ENCODE results near the gene RFX4. TPM values are rescaled to one million over a fixed set of nuclear protein-coding genes. Genes with fewer than 3 reads are reported as not detected.

Gene RFX4
- total RNA-seq, 1 experiment from 2014 or later: not detected

DNA sequence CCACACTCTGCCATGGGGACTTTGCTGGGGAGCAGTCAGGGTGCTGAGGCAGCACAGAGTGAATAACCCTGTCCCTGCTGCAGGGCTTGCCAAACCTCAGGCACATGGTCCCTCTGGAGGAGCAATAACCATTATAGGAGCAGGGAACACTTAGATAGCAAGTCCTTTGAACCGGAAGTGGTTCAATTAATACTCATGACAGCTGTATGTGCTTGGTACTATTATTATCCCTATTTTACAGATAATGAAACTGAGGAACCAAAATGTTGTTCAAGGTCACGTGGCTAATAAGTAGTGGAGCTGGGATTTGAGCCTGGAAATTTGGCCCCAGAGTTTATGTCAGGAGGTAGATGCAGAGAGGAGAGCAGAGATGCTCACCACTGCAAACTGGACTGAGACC is 49.0 kb downstream of the RFX4 start:
- H3K27ac ChIP-seq (ENCODE audit: low read length): no peak overlapping the region
- no peaks in the 10 kb centered on the region for H3K4me1 ChIP-seq (ENCODE audit: control insufficient read depth, insufficient read depth, low read length)
- DNase-seq (ENCODE audit: low read depth, low spot score) (no peak), ATAC-seq (no peak)
- H3K4me3 ChIP-seq (ENCODE audit: low read depth in 2 of 2, low read length in 2 of 2): no peak overlapping the region
- H3K27me3 ChIP-seq (ENCODE audit: control insufficient read depth, insufficient read depth, low read length): 0 out of 2 replicates have a peak, but pooled peaks cover 2% of the 10 kb centered on the region
- TF ChIP-seq POLR2AphosphoS5 (IDR thresholded peaks at IDR 0.05; ENCODE audit: low read depth, low read length) (no peak), SIN3A (IDR thresholded peaks at IDR 0.05; ENCODE audit: borderline replicate concordance, insufficient read depth, low read depth, low read length) (no peak), CTCF (IDR thresholded peaks at IDR 0.05) (no peak), TCF7L2 (IDR thresholded peaks at IDR 0.05; ENCODE audit: low read depth, low read length) (no peak)
- TF ChIP-seq, protein P1, sequence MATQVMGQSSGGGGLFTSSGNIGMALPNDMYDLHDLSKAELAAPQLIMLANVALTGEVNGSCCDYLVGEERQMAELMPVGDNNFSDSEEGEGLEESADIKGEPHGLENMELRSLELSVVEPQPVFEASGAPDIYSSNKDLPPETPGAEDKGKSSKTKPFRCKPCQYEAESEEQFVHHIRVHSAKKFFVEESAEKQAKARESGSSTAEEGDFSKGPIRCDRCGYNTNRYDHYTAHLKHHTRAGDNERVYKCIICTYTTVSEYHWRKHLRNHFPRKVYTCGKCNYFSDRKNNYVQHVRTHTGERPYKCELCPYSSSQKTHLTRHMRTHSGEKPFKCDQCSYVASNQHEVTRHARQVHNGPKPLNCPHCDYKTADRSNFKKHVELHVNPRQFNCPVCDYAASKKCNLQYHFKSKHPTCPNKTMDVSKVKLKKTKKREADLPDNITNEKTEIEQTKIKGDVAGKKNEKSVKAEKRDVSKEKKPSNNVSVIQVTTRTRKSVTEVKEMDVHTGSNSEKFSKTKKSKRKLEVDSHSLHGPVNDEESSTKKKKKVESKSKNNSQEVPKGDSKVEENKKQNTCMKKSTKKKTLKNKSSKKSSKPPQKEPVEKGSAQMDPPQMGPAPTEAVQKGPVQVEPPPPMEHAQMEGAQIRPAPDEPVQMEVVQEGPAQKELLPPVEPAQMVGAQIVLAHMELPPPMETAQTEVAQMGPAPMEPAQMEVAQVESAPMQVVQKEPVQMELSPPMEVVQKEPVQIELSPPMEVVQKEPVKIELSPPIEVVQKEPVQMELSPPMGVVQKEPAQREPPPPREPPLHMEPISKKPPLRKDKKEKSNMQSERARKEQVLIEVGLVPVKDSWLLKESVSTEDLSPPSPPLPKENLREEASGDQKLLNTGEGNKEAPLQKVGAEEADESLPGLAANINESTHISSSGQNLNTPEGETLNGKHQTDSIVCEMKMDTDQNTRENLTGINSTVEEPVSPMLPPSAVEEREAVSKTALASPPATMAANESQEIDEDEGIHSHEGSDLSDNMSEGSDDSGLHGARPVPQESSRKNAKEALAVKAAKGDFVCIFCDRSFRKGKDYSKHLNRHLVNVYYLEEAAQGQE (IDR thresholded peaks at IDR 0.05; ENCODE audit: insufficient read depth in 1 of 2, low read depth in 2 of 2, low read length in 1 of 2): no peak
- intact Hi-C loops (cut with micrococcal nuclease; ENCODE audit: unreplicated experiment) (no loop called here), in situ Hi-C loops (cut with HindIII; ENCODE audit: low pct_unique_long_range_greater_than_20kb, low sequenced_read_pairs) (no loop called here)
- CTCF ChIA-PET: no interaction called here
- no peaks in the 10 kb centered on the region for H3K9me3 ChIP-seq (ENCODE audit: control insufficient read depth, insufficient read depth, low read depth, low read length)
- H3K36me3 ChIP-seq (ENCODE audit: control insufficient read depth, insufficient read depth, low read length): no peaks in the 10 kb centered on the region
- POLR2A ChIA-PET: no interaction called here
- no TSS peak for BruUV-seq (replicated peaks)

GRCh38 chr12:106632797-106633450 is 50.1 kb downstream of the RFX4 start:
- TF ChIP-seq SIN3A (IDR thresholded peaks at IDR 0.05; ENCODE audit: borderline replicate concordance, insufficient read depth, low read depth, low read length) (no peak), CTCF (IDR thresholded peaks at IDR 0.05) (no peak), TCF7L2 (IDR thresholded peaks at IDR 0.05; ENCODE audit: low read depth, low read length) (no peak), POLR2AphosphoS5 (IDR thresholded peaks at IDR 0.05; ENCODE audit: low read depth, low read length) (no peak)
- TF ChIP-seq, protein P1 (IDR thresholded peaks at IDR 0.05; ENCODE audit: insufficient read depth in 1 of 2, low read depth in 2 of 2, low read length in 1 of 2): no peak
- intact Hi-C loops (cut with micrococcal nuclease; ENCODE audit: unreplicated experiment) (no loop called here), in situ Hi-C loops (cut with HindIII; ENCODE audit: low pct_unique_long_range_greater_than_20kb, low sequenced_read_pairs) (no loop called here)
- no peak overlapping the region for H3K27ac ChIP-seq (ENCODE audit: low read length)
- CTCF ChIA-PET: no interaction called here
- DNase-seq (ENCODE audit: low read depth, low spot score) (no peak), ATAC-seq (no peak)
- H3K9me3 ChIP-seq (ENCODE audit: control insufficient read depth, insufficient read depth, low read depth, low read length): no peaks in the 10 kb centered on the region
- H3K36me3 ChIP-seq (ENCODE audit: control insufficient read depth, insufficient read depth, low read length): no peaks in the 10 kb centered on the region
- no peak overlapping the region for H3K4me3 ChIP-seq (ENCODE audit: low read depth in 2 of 2, low read length in 2 of 2)
- H3K27me3 ChIP-seq (ENCODE audit: control insufficient read depth, insufficient read depth, low read length): 0 out of 2 replicates have a peak, but pooled peaks cover 2% of the 10 kb centered on the region
- H3K4me1 ChIP-seq (ENCODE audit: control insufficient read depth, insufficient read depth, low read length): no peaks in the 10 kb centered on the region
- POLR2A ChIA-PET: no interaction called here
- no TSS peak for BruUV-seq (replicated peaks)

Data from Panc1 (cell line).